ENCODE data around the gene OLFML2A. TPM values are rescaled to one million over a fixed set of nuclear protein-coding genes. Genes with fewer than 3 reads are reported as not detected.
A peak's percentile ranks its signal among the peaks of the same experiment; 100 is the strongest.

The OLFML2A gene
- total and polyA plus RNA-seq, 2 of the 13 experiments (the other 11 are each of a cell fraction or from before 2014, with no cell fraction given), result 0.01 to 0.02 TPM

GRCh38 chr9:124818431-124819281 is 41.7 kb downstream of the OLFML2A start (continued):
- TF ChIP-seq ZMYM3 (CRISPR knock-in tag; IDR thresholded peaks at IDR 0.05) (0 out of 2 replicates have a peak, but pooled peaks have one; percentile 33), RFX5 (IDR thresholded peaks at IDR 0.05; ENCODE audit: low read depth, low read length) (no peak), DBP (CRISPR knock-in tag; IDR thresholded peaks at IDR 0.05; ENCODE audit: not compliant biosample characterization) (peak; percentile 39), ZNF788 (CRISPR knock-in tag; IDR thresholded peaks at IDR 0.05; ENCODE audit: borderline replicate concordance) (peak; percentile 46; the same call in 1 of the 2 replicates), ZMYM2 (CRISPR knock-in tag; IDR thresholded peaks at IDR 0.05) (peak; percentile 37; the same call in 1 of the 2 replicates), ZNF563 (CRISPR knock-in tag; IDR thresholded peaks at IDR 0.05) (peak; percentile 23; the same call in 1 of the 2 replicates), ARNT2 (CRISPR knock-in tag; IDR thresholded peaks at IDR 0.05; ENCODE audit: low read depth) (no peak), MAX (IDR thresholded peaks at IDR 0.05) (peak; percentile 81), MLXIP (CRISPR knock-in tag; IDR thresholded peaks at IDR 0.05; ENCODE audit: borderline replicate concordance) (no peak), ZNF564 (CRISPR knock-in tag; IDR thresholded peaks at IDR 0.05) (0 out of 2 replicates have a peak, but pooled peaks have one; percentile 34), ZNF362 (CRISPR knock-in tag; IDR thresholded peaks at IDR 0.05; ENCODE audit: borderline replicate concordance) (peak; percentile 26; the same call in 1 of the 2 replicates), PCBP1 (IDR thresholded peaks at IDR 0.05; ENCODE audit: borderline replicate concordance, low read depth, low read length) (no peak), FUBP1 (CRISPR knock-in tag; IDR thresholded peaks at IDR 0.05; ENCODE audit: borderline replicate concordance) (no peak), RBM39 (IDR thresholded peaks at IDR 0.05; ENCODE audit: low read depth, low read length, poor library complexity, severe bottlenecking) (peak; percentile 54), KMT2B (CRISPR knock-in tag; IDR thresholded peaks at IDR 0.05) (peak; percentile 69), YY1 (IDR thresholded peaks at IDR 0.05; ENCODE audit: insufficient read depth, insufficient replicate concordance, low read depth, low read length) (peak; percentile 14), HOMEZ (CRISPR knock-in tag; IDR thresholded peaks at IDR 0.05; ENCODE audit: low read depth) (no peak), CHD2 (IDR thresholded peaks at IDR 0.05; ENCODE audit: low read depth, low read length) (no peak), RELA (CRISPR knock-in tag; IDR thresholded peaks at IDR 0.05) (no peak)

Data from HepG2 (cell line).